WTC11 (cell line): ENCODE measurements around the gene TMEM254. TPM values are rescaled to one million over a fixed set of nuclear protein-coding genes. Genes with fewer than 3 reads are reported as not detected.
"Not testable (repeated sequence)": the region's sequence is repeated elsewhere in the genome, so short reads cannot be mapped to it uniquely, and the experiment has no call there.

Source experiments
- ATAC-seq: fragments of 200-7000 bp; cut with Tn5 transposase; 2 replicates; pipeline ENCODE4 v1.10.0; 2021; ENCODE audit warnings: mild to moderate bottlenecking, moderate library complexity
- CTCF ChIA-PET: fragments of 300-600 bp; sonication (Branson Sonifier 250); formaldehyde crosslinking; loops from one replicate; lab custom pipeline; 2021; ENCODE audit warnings: antibody characterized with exemption; lab: Charles Lee
- POLR2A ChIA-PET: fragments of 350-600 bp; sonication (Branson Sonifier 250); formaldehyde crosslinking; loops from one replicate; lab custom pipeline; 2021; ENCODE audit warnings: antibody characterized with exemption; lab: Charles Lee
- DNase-seq: peaks from one replicate; pipeline ENCODE4 v3.0.0; 2021; ENCODE audit warnings: low spot score
- H3K27ac Mint-ChIP-seq: 2 replicates; pipeline ENCODE4 v1.8.0; 2021; ENCODE audit warnings: mixed read lengths
- H3K27me3 Mint-ChIP-seq: 2 replicates; pipeline ENCODE4 v1.8.0; 2021; ENCODE audit warnings: low read depth, mild to moderate bottlenecking, moderate library complexity, mixed read lengths
- H3K36me3 Mint-ChIP-seq: 2 replicates; pipeline ENCODE4 v1.8.0; 2021; ENCODE audit warnings: mixed read lengths
- H3K4me1 Mint-ChIP-seq: 2 replicates; pipeline ENCODE4 v1.8.0; 2022; ENCODE audit warnings: mixed read lengths
- H3K4me3 Mint-ChIP-seq: 2 replicates; pipeline ENCODE4 v1.8.0; 2021; ENCODE audit warnings: mild to moderate bottlenecking, moderate library complexity, mixed read lengths
- H3K9me3 Mint-ChIP-seq: 2 replicates; pipeline ENCODE4 v1.8.0; 2021; ENCODE audit warnings: mixed read lengths
- ATF6 ChIP-seq: sonication (generic); formaldehyde crosslinking; IDR thresholded peaks from 2 replicates; pipeline ENCODE4 v1.8.1; 2023; ENCODE audit warnings: mild to moderate bottlenecking, missing genetic modification reagents
- CTCF ChIP-seq: fragments of 200-600 bp; IDR thresholded peaks from 2 replicates; pipeline ENCODE4 v1.8.0; 2022; ENCODE audit warnings: antibody characterized with exemption
- PRDM15 ChIP-seq: sonication (generic); formaldehyde crosslinking; IDR thresholded peaks from 2 replicates; pipeline ENCODE4 v1.8.0; 2022; ENCODE audit warnings: missing genetic modification reagents
- PRRX2 ChIP-seq: fragments of 250-450 bp; sonication (Bioruptor Pico); IDR thresholded peaks from 2 replicates; pipeline ENCODE4 v1.8.0; 2021; ENCODE audit warnings: mild to moderate bottlenecking
- TCF7 ChIP-seq: sonication (generic); formaldehyde crosslinking; IDR thresholded peaks from 2 replicates; pipeline ENCODE4 v1.8.0; 2022; ENCODE audit warnings: mild to moderate bottlenecking, low read depth, missing genetic modification reagents, moderate library complexity
- TEAD1 ChIP-seq: sonication (generic); formaldehyde crosslinking; IDR thresholded peaks from 2 replicates; pipeline ENCODE4 v1.8.0; 2022; ENCODE audit warnings: mild to moderate bottlenecking, missing genetic modification reagents
- ZNF121 ChIP-seq: sonication (generic); formaldehyde crosslinking; IDR thresholded peaks from 2 replicates; pipeline ENCODE4 v1.8.0; 2023; ENCODE audit warnings: missing genetic modification reagents
- ZNF423 ChIP-seq: fragments of 250-450 bp; sonication (Bioruptor Pico); IDR thresholded peaks from 2 replicates; pipeline ENCODE4 v2.1.2; 2022; ENCODE audit warnings: mild to moderate bottlenecking, moderate library complexity
- ZSCAN18 ChIP-seq: fragments of 250-450 bp; sonication (Bioruptor Pico); IDR thresholded peaks from 2 replicates; pipeline ENCODE4 v2.1.2; 2022; ENCODE audit warnings: mild to moderate bottlenecking, moderate library complexity
- total RNA-seq: library from RNA; stranded (reverse); gene quantifications from 3 replicates; pipeline ENCODE4 v1.2.3, GENCODE V29; 2021

Gene TMEM254
- total RNA-seq, 1 experiment from 2014 or later = 18.5 TPM

- TF ChIP-seq PRDM15 (CRISPR knock-in tag) = no peak
- TF ChIP-seq PRRX2 (CRISPR knock-in tag) = no peak
- no peak for TF ChIP-seq ZSCAN18 (CRISPR knock-in tag)
- TF ChIP-seq, all 79 proteins: peak for 0
Observed at GRCh38 chr10:80041162-80041561, 37.3 kb upstream of the TMEM254 start (continued).

GRCh38 chr10:80044935-80045334 is 33.5 kb upstream of the TMEM254 start:
- H3K27ac Mint-ChIP-seq, H3K36me3 Mint-ChIP-seq, H3K4me1 Mint-ChIP-seq, DNase-seq, H3K9me3 Mint-ChIP-seq, POLR2A ChIA-PET, H3K27me3 Mint-ChIP-seq, H3K4me3 Mint-ChIP-seq: not testable (repeated sequence)
- CTCF ChIA-PET = interaction anchor here (1.0 to 2.0 kb wide), 3 partner anchors 14 to 61 kb away, joined by 3 to 16 read pairs (median 8); no protein-coding TSS in a partner anchor
- peak; percentile 76 for ATAC-seq

- no peak overlapping the region for H3K27ac Mint-ChIP-seq
- ChIA-PET POLR2A (no interaction called here), CTCF (interaction anchor here (0.5 to 2.1 kb wide), 11 partner anchors 9 to 176 kb away, joined by 3 to 14 read pairs (median 5); no protein-coding TSS in a partner anchor)
- H3K36me3 Mint-ChIP-seq = no peaks in the 10 kb centered on the region
- no peak overlapping the region for H3K4me3 Mint-ChIP-seq
- peaks cover 6% of the 10 kb centered on the region; the same call in 1 of the 2 replicates for H3K4me1 Mint-ChIP-seq
- DNase-seq (peak; percentile 85), ATAC-seq (peak; percentile 95)
- H3K27me3 Mint-ChIP-seq = peaks cover 10% of the 10 kb centered on the region
- TF ChIP-seq CTCF (peak; percentile 87), ZNF121 (peak; percentile 81), TEAD1 (CRISPR knock-in tag) (peak; percentile 24; the same call in 1 of the 2 replicates), ZNF423 (CRISPR knock-in tag) (no peak)
- no peaks in the 10 kb centered on the region for H3K9me3 Mint-ChIP-seq
Observed at GRCh38 chr10:80046629-80047441, 31.6 kb upstream of the TMEM254 start.

GRCh38 chr10:80050752-80051151 is 27.7 kb upstream of the TMEM254 start:
- no peak for DNase-seq
- CTCF ChIA-PET = no interaction called here

More at GRCh38 chr10:80050752-80051151, 27.7 kb upstream of the TMEM254 start:
- TF ChIP-seq ZSCAN18 (CRISPR knock-in tag) = no peak
- TF ChIP-seq TCF7 (CRISPR knock-in tag) = no peak
- TF ChIP-seq ATF6 (CRISPR knock-in tag) = no peak
- no peak overlapping the region for H3K27ac Mint-ChIP-seq
- no peak overlapping the region for H3K4me3 Mint-ChIP-seq
- H3K4me1 Mint-ChIP-seq = no peaks in the 10 kb centered on the region
- H3K9me3 Mint-ChIP-seq = no peaks in the 10 kb centered on the region
- H3K27me3 Mint-ChIP-seq = peaks cover 10% of the 10 kb centered on the region
- no peaks in the 10 kb centered on the region for H3K36me3 Mint-ChIP-seq
- ATAC-seq = no peak
- POLR2A ChIA-PET = no interaction called here
